GM12878 (cell line): Measurements from ENCODE around the gene CXCR6.

Experiments used
- CTCF ChIP-seq, 3 experiments: IDR thresholded peaks in 2 of 3; conservative IDR thresholded peaks in 1 of 3; 2 replicates each; pipeline ENCODE4 v1.5.1; 2011; ENCODE audit warnings: low read depth in 3 of 3, low read length in 3 of 3, mild to moderate bottlenecking in 3 of 3, control low read depth in 2 of 3, moderate library complexity in 2 of 3, inconsistent platforms in 1 of 3, mixed read lengths in 1 of 3; ENCODE audit not compliant: control insufficient read depth in 2 of 3, insufficient read depth in 1 of 3; ENCODE audit errors: extremely low read depth in 1 of 3
- FOS ChIP-seq: IDR thresholded peaks from 3 replicates; pipeline ENCODE4 v1.6.1; 2011; ENCODE audit warnings: borderline replicate concordance; ENCODE audit not compliant: insufficient read length; ENCODE audit errors: extremely low read depth
- NFIC ChIP-seq: IDR thresholded peaks from 2 replicates; pipeline ENCODE4 v1.6.1; 2012; ENCODE audit warnings: low read depth, mild to moderate bottlenecking, inconsistent platforms, low read length, moderate library complexity
- NKRF ChIP-seq: fragments of 450-650 bp; conservative IDR thresholded peaks from 2 replicates; pipeline ENCODE4 v1.6.1; 2017; ENCODE audit warnings: mild to moderate bottlenecking, moderate library complexity
- POLR2A ChIP-seq: IDR thresholded peaks from 2 replicates; pipeline ENCODE4 v1.6.1; 2011; ENCODE audit warnings: low read depth, mild to moderate bottlenecking, low read length
- POLR2AphosphoS5 ChIP-seq: IDR thresholded peaks from 2 replicates; pipeline ENCODE4 v1.6.1; 2011; ENCODE audit warnings: mild to moderate bottlenecking, low read length, inconsistent platforms
- ZSCAN29 ChIP-seq: fragments of 450-650 bp; IDR thresholded peaks from 2 replicates; pipeline ENCODE4 v1.6.1; 2017; ENCODE audit warnings: mild to moderate bottlenecking, moderate library complexity

GRCh38 chr3:45906681-45907407 lies 36.4 kb upstream of the CXCR6 start:
- TF ChIP-seq POLR2AphosphoS5 (no peak), ZSCAN29 (no peak), FOS (no peak), NFIC (no peak), POLR2A (no peak), CTCF (IDR thresholded peaks at IDR 0.05 in 2 of 3, conservative IDR thresholded peaks at IDR 0.05 in 1 of 3; ENCODE audit: control insufficient read depth in 2 of 3, extremely low read depth in 1 of 3, insufficient read depth in 1 of 3, low read depth in 3 of 3, low read length in 3 of 3) (peak; percentile 35 to 46 (median 39); a peak in 4 of 6 replicates), NKRF (no peak)
